HEK293 (cell line): ENCODE data around the gene SLC4A1AP.

Source experiments
- CTCF ChIA-PET: fragments of 350-600 bp; formaldehyde crosslinking; extraction: SDS; loops from one replicate; lab custom pipeline; 2021; ENCODE audit warnings: antibody characterized with exemption; lab: Yijun Ruan, JAX
- POLR2A ChIA-PET: fragments of 300-600 bp; formaldehyde crosslinking; extraction: SDS; loops from one replicate; lab custom pipeline; 2020; ENCODE audit warnings: antibody characterized with exemption, inconsistent platforms; lab: Yijun Ruan, JAX
- H3K27ac ChIP-seq: fragments of 200-500 bp; sonication (Bioruptor generic); 2 replicates; pipeline ENCODE4 v1.5.1; 2014; ENCODE audit warnings: low read depth, low read length, control low read depth, inconsistent platforms; ENCODE audit errors: extremely low read depth
- H3K36me3 ChIP-seq, 2 experiments: fragments of 200-500 bp in 1 of 2; sonication (Bioruptor generic) in 1 of 2; 1 replicate in 1 of 2; 2 replicates in 1 of 2; pipeline ENCODE4 v1.5.1; 2014 to 2017; ENCODE audit warnings: inconsistent platforms in 2 of 2, low read length in 2 of 2; ENCODE audit not compliant: control insufficient read depth in 2 of 2, insufficient read depth in 1 of 2
- H3K4me1 ChIP-seq: fragments of 200-500 bp; sonication (Bioruptor generic); 2 replicates; pipeline ENCODE4 v1.5.1; 2014; ENCODE audit warnings: mild to moderate bottlenecking, low read length, inconsistent platforms; ENCODE audit not compliant: control insufficient read depth, insufficient read depth
- H3K4me3 ChIP-seq: 2 replicates; pipeline ENCODE4 v1.5.1; 2011; ENCODE audit warnings: low read depth, mild to moderate bottlenecking, control low read depth, low read length, moderate library complexity
- H3K9me3 ChIP-seq: fragments of 200-500 bp; sonication (Bioruptor generic); 2 replicates; pipeline ENCODE4 v1.5.1; 2014; ENCODE audit warnings: low read depth, low read length, inconsistent platforms; ENCODE audit not compliant: control insufficient read depth, insufficient read depth
- KLF16 ChIP-seq: fragments of 450-650 bp; formaldehyde crosslinking; IDR thresholded peaks from 2 replicates; pipeline ENCODE4 v1.5.1; 2017; ENCODE audit warnings: missing biosample characterization, missing genetic modification characterization
- KLF7 ChIP-seq: fragments of 450-650 bp; formaldehyde crosslinking; IDR thresholded peaks from 2 replicates; pipeline ENCODE4 v1.5.1; 2016; ENCODE audit warnings: missing biosample characterization, missing genetic modification characterization, borderline replicate concordance
- TSHZ1 ChIP-seq: fragments of 450-650 bp; formaldehyde crosslinking; IDR thresholded peaks from 2 replicates; pipeline ENCODE4 v1.5.1; 2016; ENCODE audit warnings: missing biosample characterization, missing genetic modification characterization, borderline replicate concordance
- ZBTB10 ChIP-seq: fragments of 450-650 bp; formaldehyde crosslinking; IDR thresholded peaks from 2 replicates; pipeline ENCODE4 v1.5.1; 2016; ENCODE audit warnings: missing biosample characterization, missing genetic modification characterization
- ZBTB17 ChIP-seq: fragments of 450-650 bp; formaldehyde crosslinking; IDR thresholded peaks from 2 replicates; pipeline ENCODE4 v1.5.1; 2016; ENCODE audit warnings: missing biosample characterization, missing genetic modification characterization
- ZNF132 ChIP-seq: fragments of 450-650 bp; formaldehyde crosslinking; IDR thresholded peaks from 2 replicates; pipeline ENCODE4 v1.5.1; 2017; ENCODE audit warnings: missing biosample characterization, missing genetic modification characterization, borderline replicate concordance
- ZNF155 ChIP-seq: fragments of 450-650 bp; formaldehyde crosslinking; IDR thresholded peaks from 2 replicates; pipeline ENCODE4 v1.5.1; 2016; ENCODE audit warnings: missing biosample characterization, missing genetic modification characterization
- ZNF223 ChIP-seq: fragments of 450-650 bp; formaldehyde crosslinking; IDR thresholded peaks from 2 replicates; pipeline ENCODE4 v1.5.1; 2016; ENCODE audit warnings: missing biosample characterization, missing genetic modification characterization
- ZNF266 ChIP-seq: fragments of 450-650 bp; formaldehyde crosslinking; IDR thresholded peaks from 2 replicates; pipeline ENCODE4 v1.5.1; 2016; ENCODE audit warnings: missing biosample characterization, missing genetic modification characterization, low read depth
- ZNF366 ChIP-seq: fragments of 450-650 bp; formaldehyde crosslinking; conservative IDR thresholded peaks from 2 replicates; pipeline ENCODE4 v1.5.1; 2016; ENCODE audit warnings: missing biosample characterization, missing genetic modification characterization
- ZNF626 ChIP-seq: fragments of 450-650 bp; sonication (Bioruptor Pico); formaldehyde crosslinking; IDR thresholded peaks from 2 replicates; pipeline ENCODE4 v1.5.1; 2018; ENCODE audit warnings: missing biosample characterization, missing genetic modification characterization, inconsistent platforms
- ZNF704 ChIP-seq: fragments of 450-650 bp; formaldehyde crosslinking; IDR thresholded peaks from 2 replicates; pipeline ENCODE4 v1.5.1; 2016; ENCODE audit warnings: missing biosample characterization, missing genetic modification characterization
- ZNF777 ChIP-seq: fragments of 450-650 bp; formaldehyde crosslinking; IDR thresholded peaks from 2 replicates; pipeline ENCODE4 v1.5.1; 2017; ENCODE audit warnings: missing biosample characterization, missing genetic modification characterization, borderline replicate concordance
- ZNF830 ChIP-seq: fragments of 450-650 bp; IDR thresholded peaks from 2 replicates; pipeline ENCODE4 v1.5.0; 2018; ENCODE audit warnings: missing biosample characterization, missing genetic modification characterization, low read depth, mild to moderate bottlenecking, moderate library complexity
- TF ChIP-seq, protein P1 (sequence below): fragments of 450-650 bp; formaldehyde crosslinking; IDR thresholded peaks from 2 replicates; pipeline ENCODE4 v1.5.1; 2016; ENCODE audit warnings: missing biosample characterization, missing genetic modification characterization
- TF ChIP-seq, protein P2 (sequence below): fragments of 450-650 bp; formaldehyde crosslinking; IDR thresholded peaks from 2 replicates; pipeline ENCODE4 v1.5.1; 2016; ENCODE audit warnings: missing biosample characterization, missing genetic modification characterization
- TF ChIP-seq, protein P3 (sequence below): fragments of 450-650 bp; formaldehyde crosslinking; IDR thresholded peaks from 2 replicates; pipeline ENCODE4 v1.5.1; 2016; ENCODE audit warnings: missing biosample characterization, missing genetic modification characterization

The SLC4A1AP gene

DNA sequence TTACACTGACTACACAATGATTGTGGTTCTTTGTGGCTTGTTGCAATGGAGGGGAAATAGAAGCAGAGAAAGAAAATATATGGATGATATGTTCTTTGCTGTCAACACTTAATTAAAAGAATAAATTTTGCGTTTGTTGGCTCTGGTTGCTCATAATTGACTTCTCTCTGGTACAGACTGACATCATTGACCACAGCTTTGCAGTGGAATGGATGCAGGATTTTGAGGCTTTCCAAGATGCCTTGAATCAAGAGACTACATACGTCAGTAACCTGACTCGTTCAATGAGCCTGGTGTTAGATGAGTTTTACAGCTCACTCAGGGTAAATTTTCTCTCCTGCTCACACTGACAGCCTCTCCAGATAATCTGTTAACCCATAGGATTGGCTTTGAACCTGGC lies 25.0 kb upstream of the SLC4A1AP start:
- H3K4me3 ChIP-seq, result no peak overlapping the region
- no peak overlapping the region for H3K27ac ChIP-seq
- H3K4me1 ChIP-seq, result peaks cover 4% of the 10 kb centered on the region; the same call in 1 of the 2 replicates
- peaks cover 66 to 75% of the 10 kb centered on the region in 2 experiments for H3K36me3 ChIP-seq
- CTCF ChIA-PET, result no interaction called here
- POLR2A ChIA-PET, result interaction anchor here (0.6 kb wide), 1 partner anchor 1256 kb away, joined by 6 read pairs; the partner anchor contains the start of gene WDR43
- TF ChIP-seq, protein P1, sequence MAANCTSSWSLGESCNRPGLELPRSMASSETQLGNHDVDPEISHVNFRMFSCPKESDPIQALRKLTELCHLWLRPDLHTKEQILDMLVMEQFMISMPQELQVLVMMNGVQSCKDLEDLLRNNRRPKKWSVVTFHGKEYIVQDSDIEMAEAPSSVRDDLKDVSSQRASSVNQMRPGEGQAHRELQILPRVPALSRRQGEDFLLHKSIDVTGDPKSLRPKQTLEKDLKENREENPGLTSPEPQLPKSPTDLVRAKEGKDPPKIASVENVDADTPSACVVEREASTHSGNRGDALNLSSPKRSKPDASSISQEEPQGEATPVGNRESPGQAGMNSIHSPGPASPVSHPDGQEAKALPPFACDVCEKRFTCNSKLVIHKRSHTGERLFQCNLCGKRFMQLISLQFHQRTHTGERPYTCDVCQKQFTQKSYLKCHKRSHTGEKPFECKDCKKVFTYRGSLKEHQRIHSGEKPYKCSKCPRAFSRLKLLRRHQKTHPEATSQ (tag by site-specific recombination), result no peak
- TF ChIP-seq, protein P2, sequence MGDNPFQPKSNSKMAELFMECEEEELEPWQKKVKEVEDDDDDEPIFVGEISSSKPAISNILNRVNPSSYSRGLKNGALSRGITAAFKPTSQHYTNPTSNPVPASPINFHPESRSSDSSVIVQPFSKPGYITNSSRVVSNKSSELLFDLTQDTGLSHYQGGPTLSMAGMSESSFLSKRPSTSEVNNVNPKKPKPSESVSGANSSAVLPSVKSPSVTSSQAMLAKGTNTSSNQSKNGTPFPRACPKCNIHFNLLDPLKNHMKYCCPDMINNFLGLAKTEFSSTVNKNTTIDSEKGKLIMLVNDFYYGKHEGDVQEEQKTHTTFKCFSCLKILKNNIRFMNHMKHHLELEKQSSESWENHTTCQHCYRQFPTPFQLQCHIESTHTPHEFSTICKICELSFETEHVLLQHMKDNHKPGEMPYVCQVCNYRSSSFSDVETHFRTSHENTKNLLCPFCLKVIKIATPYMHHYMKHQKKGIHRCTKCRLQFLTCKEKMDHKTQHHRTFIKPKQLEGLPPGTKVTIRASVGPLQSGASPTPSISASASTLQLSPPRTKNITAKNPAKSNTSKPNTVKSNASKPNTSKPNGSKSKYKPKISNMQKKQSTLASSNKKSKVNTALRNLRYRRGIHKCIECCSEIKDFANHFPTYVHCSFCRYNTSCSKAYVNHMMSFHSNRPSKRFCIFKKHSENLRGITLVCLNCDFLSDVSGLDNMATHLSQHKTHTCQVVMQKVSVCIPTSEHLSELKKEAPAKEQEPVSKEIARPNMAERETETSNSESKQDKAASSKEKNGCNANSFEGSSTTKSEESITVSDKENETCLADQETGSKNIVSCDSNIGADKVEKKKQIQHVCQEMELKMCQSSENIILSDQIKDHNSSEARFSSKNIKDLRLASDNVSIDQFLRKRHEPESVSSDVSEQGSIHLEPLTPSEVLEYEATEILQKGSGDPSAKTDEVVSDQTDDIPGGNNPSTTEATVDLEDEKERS (tag by site-specific recombination), result no peak
- TF ChIP-seq ZNF830 (tag by site-specific recombination) (no peak), ZNF777 (tag by site-specific recombination) (no peak), ZBTB10 (no peak), ZNF266 (tag by site-specific recombination) (no peak), ZNF366 (tag by site-specific recombination) (no peak), TSHZ1 (tag by site-specific recombination) (no peak), KLF7 (no peak), KLF16 (tag by site-specific recombination) (no peak), ZNF704 (tag by site-specific recombination) (no peak), ZNF223 (tag by site-specific recombination) (no peak), ZNF132 (tag by site-specific recombination) (no peak), ZNF155 (tag by site-specific recombination) (no peak), ZNF626 (tag by site-specific recombination) (no peak), ZBTB17 (tag by site-specific recombination) (no peak)
- TF ChIP-seq, protein P3, sequence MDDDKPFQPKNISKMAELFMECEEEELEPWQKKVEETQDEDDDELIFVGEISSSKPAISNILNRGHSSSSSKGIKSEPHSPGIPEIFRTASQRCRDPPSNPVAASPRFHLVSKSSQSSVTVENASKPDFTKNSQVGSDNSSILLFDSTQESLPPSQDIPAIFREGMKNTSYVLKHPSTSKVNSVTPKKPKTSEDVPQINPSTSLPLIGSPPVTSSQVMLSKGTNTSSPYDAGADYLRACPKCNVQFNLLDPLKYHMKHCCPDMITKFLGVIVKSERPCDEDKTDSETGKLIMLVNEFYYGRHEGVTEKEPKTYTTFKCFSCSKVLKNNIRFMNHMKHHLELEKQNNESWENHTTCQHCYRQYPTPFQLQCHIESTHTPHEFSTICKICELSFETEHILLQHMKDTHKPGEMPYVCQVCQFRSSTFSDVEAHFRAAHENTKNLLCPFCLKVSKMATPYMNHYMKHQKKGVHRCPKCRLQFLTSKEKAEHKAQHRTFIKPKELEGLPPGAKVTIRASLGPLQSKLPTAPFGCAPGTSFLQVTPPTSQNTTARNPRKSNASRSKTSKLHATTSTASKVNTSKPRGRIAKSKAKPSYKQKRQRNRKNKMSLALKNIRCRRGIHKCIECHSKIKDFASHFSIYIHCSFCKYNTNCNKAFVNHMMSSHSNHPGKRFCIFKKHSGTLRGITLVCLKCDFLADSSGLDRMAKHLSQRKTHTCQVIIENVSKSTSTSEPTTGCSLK (tag by site-specific recombination), result no peak
- no peaks in the 10 kb centered on the region for H3K9me3 ChIP-seq
